Tibial artery (tissue), 4 donors: ENCODE data around the gene HS3ST3A1.

ENCODE experiments used
- DNase-seq, 2 donors: peaks; one replicate each; pipeline ENCODE4 v3.0.0-alpha.2; 2019
- H3K27ac ChIP-seq, 2 donors: fragments of 200-600 bp; sonication (generic) in 1 of 2; 1 replicate in 1 of 2; 2 replicates in 1 of 2; pipeline ENCODE4 v1.5.1; 2018 to 2019; ENCODE audit warnings: mild to moderate bottlenecking in 1 of 2
- H3K27me3 ChIP-seq, 2 donors: fragments of 200-600 bp; sonication (generic) in 1 of 2; one replicate each; pipeline versions ENCODE4 v1.5.1 to v1.6.0; 2016 to 2019
- H3K36me3 ChIP-seq, 3 donors: fragments of 200-600 bp; sonication (generic) in 2 of 3; one replicate each; pipeline ENCODE4 v1.5.1; 2016 to 2019; ENCODE audit warnings: mild to moderate bottlenecking in 2 of 3
- H3K4me1 ChIP-seq, 4 donors: fragments of 200-600 bp; sonication (generic) in 2 of 4; 1 replicate in 3 of 4; 2 replicates in 1 of 4; pipeline ENCODE4 v1.5.1; 2016 to 2019
- H3K4me3 ChIP-seq, 2 donors: fragments of 200-600 bp; sonication (generic) in 1 of 2; 1 replicate in 1 of 2; 2 replicates in 1 of 2; pipeline ENCODE4 v1.5.1; 2018 to 2019; ENCODE audit warnings: mild to moderate bottlenecking in 2 of 2
- H3K9me3 ChIP-seq, 3 donors: fragments of 200-600 bp; sonication (generic) in 1 of 3; one replicate each; pipeline ENCODE4 v1.5.1; 2016 to 2019
- intact Hi-C: fragments of 100-400 bp; cut with DNase I; formaldehyde crosslinking; loops from one replicate; pipeline ENCODE4 v1.15.0; 2023; ENCODE audit warnings: low total_unique reads
- TF ChIP-seq, protein P1 (sequence below), 2 experiments: fragments of 200-600 bp in 1 of 2; fragments of 450-650 bp in 1 of 2; IDR thresholded peaks; one replicate each; pipeline ENCODE4 v1.5.1; 2017 to 2019; ENCODE audit warnings: antibody characterized with exemption in 2 of 2, mild to moderate bottlenecking in 1 of 2, moderate library complexity in 1 of 2

The HS3ST3A1 gene

DNA sequence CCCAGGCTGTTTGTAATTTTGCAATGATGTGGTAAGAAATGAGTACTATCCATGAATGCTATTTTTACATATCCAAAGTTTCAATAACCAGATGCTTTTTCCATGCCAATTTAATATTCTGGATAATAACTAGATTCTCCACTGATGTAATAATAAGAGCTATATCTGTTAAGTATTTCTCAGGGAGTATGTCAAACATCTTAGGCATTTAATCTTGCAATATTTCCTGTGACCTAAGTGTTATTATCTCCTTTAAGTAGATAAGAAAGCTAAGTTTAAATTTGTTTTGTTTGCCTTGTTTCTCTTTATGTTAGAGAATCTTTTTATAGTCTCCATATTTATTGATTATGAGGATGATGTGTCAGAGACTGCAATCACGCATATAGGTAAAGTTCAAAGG, 32.3 kb upstream of the HS3ST3A1 start:
- H3K4me1 ChIP-seq, result no peaks in the 10 kb centered on the region
- no peaks in the 10 kb centered on the region for H3K27me3 ChIP-seq
- no peak overlapping the region for H3K4me3 ChIP-seq
- no peaks in the 10 kb centered on the region for H3K36me3 ChIP-seq
- H3K27ac ChIP-seq, result no peak overlapping the region
- H3K9me3 ChIP-seq, result no peaks in the 10 kb centered on the region
- no peak for DNase-seq
- TF ChIP-seq, protein P1, sequence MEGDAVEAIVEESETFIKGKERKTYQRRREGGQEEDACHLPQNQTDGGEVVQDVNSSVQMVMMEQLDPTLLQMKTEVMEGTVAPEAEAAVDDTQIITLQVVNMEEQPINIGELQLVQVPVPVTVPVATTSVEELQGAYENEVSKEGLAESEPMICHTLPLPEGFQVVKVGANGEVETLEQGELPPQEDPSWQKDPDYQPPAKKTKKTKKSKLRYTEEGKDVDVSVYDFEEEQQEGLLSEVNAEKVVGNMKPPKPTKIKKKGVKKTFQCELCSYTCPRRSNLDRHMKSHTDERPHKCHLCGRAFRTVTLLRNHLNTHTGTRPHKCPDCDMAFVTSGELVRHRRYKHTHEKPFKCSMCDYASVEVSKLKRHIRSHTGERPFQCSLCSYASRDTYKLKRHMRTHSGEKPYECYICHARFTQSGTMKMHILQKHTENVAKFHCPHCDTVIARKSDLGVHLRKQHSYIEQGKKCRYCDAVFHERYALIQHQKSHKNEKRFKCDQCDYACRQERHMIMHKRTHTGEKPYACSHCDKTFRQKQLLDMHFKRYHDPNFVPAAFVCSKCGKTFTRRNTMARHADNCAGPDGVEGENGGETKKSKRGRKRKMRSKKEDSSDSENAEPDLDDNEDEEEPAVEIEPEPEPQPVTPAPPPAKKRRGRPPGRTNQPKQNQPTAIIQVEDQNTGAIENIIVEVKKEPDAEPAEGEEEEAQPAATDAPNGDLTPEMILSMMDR (IDR thresholded peaks at IDR 0.05), result no peak
- intact Hi-C loops, result no loop called here

DNA sequence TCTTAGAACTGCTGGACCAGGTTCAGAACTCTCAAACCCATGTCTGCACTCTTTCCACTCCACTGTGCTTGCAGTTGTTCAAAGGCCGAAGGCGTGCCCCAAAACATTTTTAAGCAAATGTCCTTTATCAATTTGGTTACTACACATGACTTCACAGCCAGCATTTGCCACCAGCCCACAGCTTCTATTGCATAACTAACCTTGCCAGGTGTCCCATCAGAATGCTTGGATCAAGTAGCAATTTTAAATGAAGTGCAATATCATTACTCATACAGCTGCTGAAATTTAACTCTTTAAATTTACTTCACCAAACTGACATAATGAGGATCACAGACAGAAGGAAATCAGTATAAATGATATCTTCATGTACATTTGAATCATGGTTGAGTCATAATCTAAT, 29.8 kb upstream of the HS3ST3A1 start:
- Histone ChIP-seq H3K4me1 (no peaks in the 10 kb centered on the region), H3K36me3 (no peaks in the 10 kb centered on the region), H3K9me3 (no peaks in the 10 kb centered on the region), H3K4me3 (no peak overlapping the region), H3K27ac (no peak overlapping the region), H3K27me3 (no peaks in the 10 kb centered on the region)
- TF ChIP-seq, protein P1 (IDR thresholded peaks at IDR 0.05), result no peak
- intact Hi-C loops, result no loop called here
- no peak for DNase-seq

DNA sequence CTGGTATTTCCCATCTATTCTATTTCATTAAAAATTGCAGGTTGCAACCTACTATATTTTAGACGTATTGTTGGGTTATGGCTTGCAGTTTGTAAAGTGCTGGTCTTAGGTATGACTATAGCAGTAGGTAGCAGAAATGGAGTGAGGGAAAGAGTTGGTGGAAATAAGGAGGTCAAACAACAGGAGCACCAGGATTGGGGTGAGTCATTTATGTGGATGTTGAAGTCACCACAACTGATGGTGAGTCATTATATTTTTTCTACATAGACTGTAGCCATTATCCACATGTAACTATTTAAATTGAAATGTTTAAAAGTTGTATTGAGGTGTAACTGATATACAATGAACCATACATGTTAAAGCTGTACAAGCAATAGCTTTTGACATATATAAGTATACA, 25.0 kb upstream of the HS3ST3A1 start:
- H3K4me3 ChIP-seq, result no peak overlapping the region
- H3K9me3 ChIP-seq, result no peaks in the 10 kb centered on the region
- H3K27me3 ChIP-seq, result no peaks in the 10 kb centered on the region
- intact Hi-C loops, result no loop called here
- no peaks in the 10 kb centered on the region for H3K36me3 ChIP-seq
- no peak overlapping the region for H3K27ac ChIP-seq
- no peaks in the 10 kb centered on the region for H3K4me1 ChIP-seq
- no peak for DNase-seq
- TF ChIP-seq, protein P1 (IDR thresholded peaks at IDR 0.05), result no peak

DNA sequence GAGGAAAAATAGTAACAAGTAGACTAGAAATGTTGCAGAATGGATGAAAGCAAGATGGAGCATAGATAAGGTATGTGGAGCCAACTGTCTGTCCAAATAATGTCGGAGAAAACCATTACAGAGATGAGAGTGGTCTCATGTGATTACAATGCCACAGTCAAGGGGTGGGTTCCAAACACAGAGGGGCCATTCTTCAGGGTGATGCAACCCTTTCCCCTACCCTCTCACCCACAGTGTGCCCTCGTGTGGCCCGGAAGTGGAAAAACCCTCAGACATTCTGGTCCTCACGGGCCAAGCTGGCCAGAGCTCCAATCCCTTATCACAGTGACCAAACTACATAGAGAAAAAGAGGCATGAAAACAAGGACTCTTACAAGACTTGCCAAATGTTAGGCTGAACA, 17.7 kb upstream of the HS3ST3A1 start:
- intact Hi-C loops, result no loop called here
- no peaks in the 10 kb centered on the region for H3K36me3 ChIP-seq
- TF ChIP-seq, protein P1 (IDR thresholded peaks at IDR 0.05), result no peak
- no peaks in the 10 kb centered on the region for H3K27me3 ChIP-seq
- H3K4me1 ChIP-seq, result no peaks in the 10 kb centered on the region
- H3K27ac ChIP-seq, result no peak overlapping the region
- H3K4me3 ChIP-seq, result no peak overlapping the region
- no peaks in the 10 kb centered on the region for H3K9me3 ChIP-seq
- DNase-seq, result no peak

DNA sequence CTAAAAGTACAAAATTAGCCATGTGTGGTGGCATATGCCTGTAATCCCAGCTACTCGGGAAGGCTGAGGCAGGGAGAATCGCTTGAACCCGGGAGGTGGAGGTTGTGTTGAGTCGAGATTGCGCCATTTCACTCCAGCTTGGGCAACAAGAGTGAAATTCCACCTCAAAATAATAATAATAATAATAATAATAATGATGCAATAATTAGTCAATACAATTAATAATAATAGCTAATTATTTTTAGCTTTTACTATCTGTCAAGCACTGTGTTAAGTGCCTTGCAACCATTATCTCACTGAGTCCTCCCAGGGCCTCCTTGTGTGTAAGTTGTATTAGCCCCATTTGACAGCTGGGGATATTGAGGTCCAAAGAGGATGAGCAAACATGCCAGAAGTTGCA, 14.3 kb upstream of the HS3ST3A1 start:
- H3K27me3 ChIP-seq, result no peaks in the 10 kb centered on the region
- TF ChIP-seq, protein P1 (IDR thresholded peaks at IDR 0.05), result no peak
- H3K4me1 ChIP-seq, result no peaks in the 10 kb centered on the region
- DNase-seq, result no peak
- no peak overlapping the region for H3K4me3 ChIP-seq
- intact Hi-C loops, result no loop called here
- H3K9me3 ChIP-seq, result no peaks in the 10 kb centered on the region
- no peak overlapping the region for H3K27ac ChIP-seq
- no peaks in the 10 kb centered on the region for H3K36me3 ChIP-seq

DNA sequence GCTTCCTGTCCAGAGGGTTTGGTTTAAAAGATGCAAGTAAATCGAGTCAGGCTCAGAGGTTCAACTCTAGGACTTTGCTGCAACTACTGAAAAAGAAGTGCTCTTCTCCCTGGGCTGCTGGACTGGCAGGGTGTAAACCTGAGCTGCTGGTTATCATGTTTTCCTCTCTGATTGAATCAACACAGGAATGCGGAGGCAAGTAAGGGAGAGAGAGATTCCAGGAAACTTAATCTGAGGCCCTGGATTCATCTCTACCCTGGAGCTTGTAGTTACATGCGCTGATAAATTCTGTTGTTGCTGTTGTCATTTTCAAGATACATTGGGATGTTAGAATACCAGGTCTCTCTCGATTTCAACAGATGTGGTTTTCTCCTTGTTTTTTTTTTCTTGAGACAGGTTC, 8.2 kb upstream of the HS3ST3A1 start:
- Histone ChIP-seq H3K27me3 (no peaks in the 10 kb centered on the region), H3K4me3 (no peak overlapping the region), H3K9me3 (no peaks in the 10 kb centered on the region), H3K36me3 (no peaks in the 10 kb centered on the region), H3K4me1 (no peaks in the 10 kb centered on the region), H3K27ac (no peak overlapping the region)
- TF ChIP-seq, protein P1 (IDR thresholded peaks at IDR 0.05), result no peak
- DNase-seq, result no peak
- intact Hi-C loops, result no loop called here
